HL-60/S4 (cell line): ENCODE results near the gene HMCES.
"Not testable (repeated sequence)": the region's sequence is repeated elsewhere in the genome, so short reads cannot be mapped to it uniquely, and the experiment has no call there.

Source experiments
- in situ Hi-C: fragments of 300-500 bp; cut with MboI; formaldehyde crosslinking; loops from 2 replicates; pipeline ENCODE4 v1.14.3; 2022; ENCODE audit warnings: low sequenced_read_pairs

HMCES gene

GRCh38 chr3:129341331-129342141 lies 62.9 kb downstream of the HMCES start:
- in situ Hi-C loops, result no loop called here

GRCh38 chr3:129343643-129344360 lies 65.1 kb downstream of the HMCES start:
- in situ Hi-C loops, result no loop called here

DNA sequence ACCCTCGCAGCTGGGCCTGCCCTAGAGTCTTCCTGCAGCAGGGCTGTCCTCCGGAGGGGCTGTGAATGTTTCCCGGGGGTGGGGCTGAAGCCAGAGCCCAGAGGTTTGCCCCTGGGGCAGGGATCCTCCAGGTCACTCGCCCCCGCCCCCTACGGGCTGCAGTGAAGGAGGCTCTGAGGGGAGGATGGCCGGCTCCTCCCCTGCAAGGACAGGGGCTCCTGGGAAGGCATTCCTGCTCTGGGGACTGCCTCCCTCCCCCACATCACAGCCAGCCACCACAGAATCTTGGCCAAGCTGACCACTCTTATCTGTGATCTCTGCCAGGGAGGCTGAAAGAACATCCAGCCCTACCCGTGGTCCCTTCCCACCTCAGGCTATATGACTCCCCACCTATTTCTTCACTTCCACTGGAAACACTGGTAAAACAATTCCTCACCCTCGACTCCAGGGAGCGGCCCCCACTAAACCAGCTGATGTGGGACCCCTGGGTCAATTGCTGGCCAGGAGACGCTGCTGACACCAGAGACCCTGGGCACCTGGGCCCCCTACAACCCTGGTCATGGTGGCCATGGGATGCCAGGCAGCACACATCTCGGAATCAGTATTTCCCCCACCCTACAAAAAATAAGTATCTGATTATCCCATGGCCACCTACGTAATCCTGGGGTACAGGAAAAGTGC lies 66.0 kb downstream of the HMCES start:
- in situ Hi-C loops, result no loop called here

DNA sequence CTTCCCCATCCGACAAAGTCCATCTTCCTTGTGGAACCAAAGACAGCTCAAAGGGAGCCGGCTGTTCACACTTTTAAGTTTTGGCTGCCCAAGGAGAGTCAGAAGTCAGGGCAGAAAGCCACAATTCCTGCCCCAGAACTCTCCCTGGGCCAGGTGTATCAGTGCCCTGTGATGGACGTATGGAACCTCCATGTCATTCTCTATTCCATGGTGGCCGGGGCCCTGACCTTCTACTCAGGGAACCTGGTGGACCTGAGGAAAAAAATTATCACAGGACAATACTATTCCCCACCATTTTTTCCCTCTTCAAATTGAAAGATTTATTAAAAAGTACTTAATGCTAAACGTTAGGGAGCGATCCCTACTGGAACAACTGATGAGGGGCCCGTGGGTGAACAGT lies 66.6 kb downstream of the HMCES start:
- in situ Hi-C loops, result no loop called here

DNA sequence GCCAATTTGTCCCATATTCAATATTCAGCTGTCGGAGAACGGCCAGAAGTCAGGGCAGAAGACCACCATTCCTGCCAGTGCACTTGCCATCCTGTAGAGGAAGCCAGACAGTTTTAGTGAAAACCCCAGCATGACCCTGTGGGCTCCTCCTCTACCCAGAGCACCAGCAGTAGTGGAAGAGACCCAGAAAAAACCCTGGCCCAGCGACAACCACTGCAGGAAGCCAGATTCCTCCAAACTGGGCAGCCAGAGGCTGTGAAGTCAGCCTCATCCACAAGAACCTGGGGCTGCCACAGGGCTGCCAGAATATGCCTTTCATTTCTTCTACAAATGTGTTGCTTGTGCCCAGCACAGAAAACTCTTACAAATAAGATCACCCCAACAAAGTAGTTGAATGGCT lies 67.3 kb downstream of the HMCES start:
- in situ Hi-C loops, result no loop called here

DNA sequence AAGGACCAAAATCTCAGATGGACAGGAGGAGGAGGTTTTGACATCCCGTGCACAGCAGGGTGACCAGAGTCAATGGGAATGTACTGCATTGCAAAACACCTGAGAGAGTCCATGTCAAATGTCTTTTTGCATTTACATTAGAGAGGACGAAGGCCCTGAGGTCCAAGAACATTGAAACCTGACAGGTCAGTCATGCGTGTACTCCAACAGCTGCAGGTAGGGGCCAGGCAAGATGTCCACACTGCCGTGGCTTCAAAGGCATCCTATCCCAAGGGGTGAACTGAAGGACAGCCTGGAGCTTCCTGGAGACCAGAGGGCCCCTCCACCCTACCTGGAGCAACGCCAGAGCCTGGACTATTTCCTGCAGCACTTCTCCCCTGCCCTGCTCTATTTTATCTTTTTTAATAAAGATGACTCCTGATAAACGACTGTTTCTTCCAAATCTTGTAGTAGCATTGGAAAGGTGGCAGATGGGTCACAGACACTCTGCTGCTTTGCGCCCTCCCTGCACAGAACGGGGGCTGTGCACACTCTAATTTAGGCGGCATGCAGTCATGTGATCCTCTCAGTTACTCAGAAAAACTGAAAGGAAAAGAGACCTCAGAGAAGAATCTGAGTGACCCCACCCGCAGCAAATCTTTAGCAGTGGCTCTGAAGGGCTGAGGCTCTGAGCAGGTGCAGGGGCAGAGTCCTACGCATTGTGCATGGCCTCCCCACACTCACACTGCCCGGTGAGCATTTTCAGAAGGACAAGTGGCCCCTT lies 68.2 kb downstream of the HMCES start:
- in situ Hi-C loops, result no loop called here

GRCh38 chr3:129347458-129347845 lies 68.8 kb downstream of the HMCES start:
- in situ Hi-C loops, result no loop called here

- in situ Hi-C loops, result no loop called here
Measured at GRCh38 chr3:129348734-129349133, 70.1 kb downstream of the HMCES start.

DNA sequence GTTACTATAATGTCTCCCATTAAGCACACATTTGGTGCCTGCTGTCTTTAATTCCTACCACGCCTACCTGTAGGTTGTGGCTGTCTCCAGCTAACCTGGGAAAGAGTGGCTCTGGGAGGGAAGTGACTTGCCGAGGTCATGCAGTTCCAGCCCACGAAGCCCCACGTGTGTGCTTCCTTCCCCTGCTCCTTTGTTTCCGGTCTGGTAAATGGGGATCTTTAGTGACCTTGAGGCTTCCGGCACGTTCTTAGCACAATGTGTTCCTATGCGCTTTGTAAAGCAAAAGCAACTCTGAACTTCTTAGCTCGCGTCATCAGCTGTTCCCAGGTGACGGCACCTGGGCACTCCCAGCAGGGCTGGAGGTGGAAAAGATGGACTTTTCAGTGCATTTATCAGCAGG lies 70.5 kb downstream of the HMCES start:
- in situ Hi-C loops, result not testable (repeated sequence)

GRCh38 chr3:129349791-129350190 lies 71.1 kb downstream of the HMCES start:
- in situ Hi-C loops, result no loop called here

GRCh38 chr3:129352045-129352444 lies 73.4 kb downstream of the HMCES start:
- in situ Hi-C loops, result no loop called here

DNA sequence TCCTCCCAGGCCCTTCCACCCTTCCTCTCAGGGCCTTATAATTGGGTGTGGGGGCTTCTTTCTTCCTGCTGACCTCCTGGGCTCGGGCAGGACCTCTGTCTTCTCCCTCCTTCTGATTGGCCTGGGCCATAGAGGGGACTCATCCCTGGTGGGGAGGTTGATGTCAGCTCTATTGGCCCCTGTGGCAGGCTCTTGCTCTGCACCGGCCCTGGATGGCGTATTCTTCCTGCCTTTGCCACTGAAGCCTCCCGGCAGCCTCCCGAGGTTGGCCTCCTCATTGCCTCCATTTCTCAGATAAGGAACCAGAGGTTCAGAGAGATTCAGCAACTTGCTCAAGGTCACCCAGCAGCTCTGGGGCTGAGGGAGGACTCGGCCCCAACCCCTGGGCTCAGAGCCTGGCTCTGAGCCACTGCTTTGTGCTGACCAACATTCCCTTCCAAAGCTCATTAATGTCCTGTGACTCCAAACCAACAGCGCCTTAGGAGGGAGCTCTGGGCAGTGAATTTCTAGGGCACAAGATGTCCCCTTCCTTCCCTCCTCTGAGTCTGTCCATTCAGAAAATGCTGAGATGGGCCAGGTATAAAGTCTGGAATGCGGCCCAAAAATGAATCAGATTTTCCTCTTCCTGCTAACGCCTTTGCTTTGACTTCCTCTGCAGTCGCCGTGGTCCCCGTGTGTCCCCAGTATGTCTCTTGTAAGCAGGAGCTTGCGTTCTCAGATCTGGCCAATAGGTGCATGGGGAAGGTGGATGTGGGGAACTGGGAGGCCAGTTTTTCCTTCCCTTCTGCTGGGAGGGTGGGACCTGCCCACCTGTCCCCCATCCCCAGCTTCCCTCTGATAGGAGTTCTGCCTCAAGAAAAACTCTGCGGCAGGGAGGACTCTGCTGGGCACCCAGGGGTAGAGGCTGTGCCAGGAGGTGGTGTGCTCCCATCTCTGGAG lies 74.2 kb downstream of the HMCES start:
- in situ Hi-C loops, result no loop called here

GRCh38 chr3:129353589-129353941 lies 74.9 kb downstream of the HMCES start:
- in situ Hi-C loops, result no loop called here
